Measurements from ENCODE around the gene BARHL1. TPM values are rescaled to one million over a fixed set of nuclear protein-coding genes. Genes with fewer than 3 reads are reported as not detected.

Gene BARHL1
- total and polyA plus RNA-seq, 2 of the 13 experiments (the other 11 are each of a cell fraction or from before 2014, with no cell fraction given) = not detected

DNA sequence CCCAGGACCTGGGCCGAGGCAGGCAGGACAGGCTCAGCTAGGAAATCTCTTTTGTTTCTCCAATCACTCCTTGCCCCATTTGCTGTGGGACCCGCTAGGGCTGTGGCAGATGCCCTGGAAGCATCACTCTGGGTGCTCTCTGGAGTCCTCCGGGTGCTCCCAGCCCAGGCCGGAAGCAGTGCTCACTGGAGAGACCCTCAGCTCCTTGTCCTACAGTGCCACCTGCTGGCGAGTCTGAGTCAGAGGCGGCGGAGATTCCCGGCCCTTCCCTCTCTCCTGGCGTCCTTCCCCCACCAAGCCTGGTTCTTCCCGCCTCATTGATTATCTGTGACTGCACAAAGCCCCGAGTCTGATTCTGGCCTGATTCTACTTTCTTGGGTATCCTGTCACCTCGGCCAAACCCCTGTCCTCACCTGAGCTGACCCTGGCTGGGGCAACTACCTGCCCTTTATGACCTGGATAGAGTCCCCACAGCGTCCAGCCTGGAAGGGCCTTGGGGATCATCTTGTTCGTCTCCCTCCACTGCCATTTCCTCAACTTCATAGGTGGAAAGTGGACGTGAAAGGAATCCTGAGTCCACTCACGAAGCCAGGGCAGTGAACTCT, 7.3 kb upstream of the BARHL1 start (continued):
- TF ChIP-seq ZNF432 (CRISPR knock-in tag; IDR thresholded peaks at IDR 0.05; ENCODE audit: borderline replicate concordance) = no peak
- TF ChIP-seq, protein P1, sequence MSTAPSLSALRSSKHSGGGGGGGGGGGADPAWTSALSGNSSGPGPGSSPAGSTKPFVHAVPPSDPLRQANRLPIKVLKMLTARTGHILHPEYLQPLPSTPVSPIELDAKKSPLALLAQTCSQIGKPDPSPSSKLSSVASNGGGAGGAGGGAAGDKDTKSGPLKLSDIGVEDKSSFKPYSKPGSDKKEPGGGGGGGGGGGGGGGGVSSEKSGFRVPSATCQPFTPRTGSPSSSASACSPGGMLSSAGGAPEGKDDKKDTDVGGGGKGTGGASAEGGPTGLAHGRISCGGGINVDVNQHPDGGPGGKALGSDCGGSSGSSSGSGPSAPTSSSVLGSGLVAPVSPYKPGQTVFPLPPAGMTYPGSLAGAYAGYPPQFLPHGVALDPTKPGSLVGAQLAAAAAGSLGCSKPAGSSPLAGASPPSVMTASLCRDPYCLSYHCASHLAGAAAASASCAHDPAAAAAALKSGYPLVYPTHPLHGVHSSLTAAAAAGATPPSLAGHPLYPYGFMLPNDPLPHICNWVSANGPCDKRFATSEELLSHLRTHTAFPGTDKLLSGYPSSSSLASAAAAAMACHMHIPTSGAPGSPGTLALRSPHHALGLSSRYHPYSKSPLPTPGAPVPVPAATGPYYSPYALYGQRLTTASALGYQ (CRISPR knock-in tag; IDR thresholded peaks at IDR 0.05) = no peak
- peak; percentile 86 for TF ChIP-seq GABPB1 (CRISPR knock-in tag; IDR thresholded peaks at IDR 0.05)
- TF ChIP-seq, protein P2, sequence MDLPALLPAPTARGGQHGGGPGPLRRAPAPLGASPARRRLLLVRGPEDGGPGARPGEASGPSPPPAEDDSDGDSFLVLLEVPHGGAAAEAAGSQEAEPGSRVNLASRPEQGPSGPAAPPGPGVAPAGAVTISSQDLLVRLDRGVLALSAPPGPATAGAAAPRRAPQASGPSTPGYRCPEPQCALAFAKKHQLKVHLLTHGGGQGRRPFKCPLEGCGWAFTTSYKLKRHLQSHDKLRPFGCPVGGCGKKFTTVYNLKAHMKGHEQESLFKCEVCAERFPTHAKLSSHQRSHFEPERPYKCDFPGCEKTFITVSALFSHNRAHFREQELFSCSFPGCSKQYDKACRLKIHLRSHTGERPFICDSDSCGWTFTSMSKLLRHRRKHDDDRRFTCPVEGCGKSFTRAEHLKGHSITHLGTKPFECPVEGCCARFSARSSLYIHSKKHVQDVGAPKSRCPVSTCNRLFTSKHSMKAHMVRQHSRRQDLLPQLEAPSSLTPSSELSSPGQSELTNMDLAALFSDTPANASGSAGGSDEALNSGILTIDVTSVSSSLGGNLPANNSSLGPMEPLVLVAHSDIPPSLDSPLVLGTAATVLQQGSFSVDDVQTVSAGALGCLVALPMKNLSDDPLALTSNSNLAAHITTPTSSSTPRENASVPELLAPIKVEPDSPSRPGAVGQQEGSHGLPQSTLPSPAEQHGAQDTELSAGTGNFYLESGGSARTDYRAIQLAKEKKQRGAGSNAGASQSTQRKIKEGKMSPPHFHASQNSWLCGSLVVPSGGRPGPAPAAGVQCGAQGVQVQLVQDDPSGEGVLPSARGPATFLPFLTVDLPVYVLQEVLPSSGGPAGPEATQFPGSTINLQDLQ (CRISPR knock-in tag; IDR thresholded peaks at IDR 0.05) = no peak
- TF ChIP-seq ZNF180 (CRISPR knock-in tag; IDR thresholded peaks at IDR 0.05; ENCODE audit: borderline replicate concordance, low read depth) = no peak
- TF ChIP-seq SALL1 (CRISPR knock-in tag; IDR thresholded peaks at IDR 0.05) = no peak
- no peak for TF ChIP-seq CEBPB (IDR thresholded peaks at IDR 0.05; ENCODE audit: borderline replicate concordance, low read depth, low read length)
- no peak for TF ChIP-seq ZNF460 (CRISPR knock-in tag; IDR thresholded peaks at IDR 0.05; ENCODE audit: borderline replicate concordance)
- TF ChIP-seq, protein P3, sequence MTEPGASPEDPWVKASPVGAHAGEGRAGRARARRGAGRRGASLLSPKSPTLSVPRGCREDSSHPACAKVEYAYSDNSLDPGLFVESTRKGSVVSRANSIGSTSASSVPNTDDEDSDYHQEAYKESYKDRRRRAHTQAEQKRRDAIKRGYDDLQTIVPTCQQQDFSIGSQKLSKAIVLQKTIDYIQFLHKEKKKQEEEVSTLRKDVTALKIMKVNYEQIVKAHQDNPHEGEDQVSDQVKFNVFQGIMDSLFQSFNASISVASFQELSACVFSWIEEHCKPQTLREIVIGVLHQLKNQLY (CRISPR knock-in tag; IDR thresholded peaks at IDR 0.05) = no peak
- no peak for TF ChIP-seq SOX6 (IDR thresholded peaks at IDR 0.05)
- TF ChIP-seq SOX6 (CRISPR knock-in tag; IDR thresholded peaks at IDR 0.05) = no peak
- TF ChIP-seq IRF2 (CRISPR knock-in tag; IDR thresholded peaks at IDR 0.05) = no peak
- TF ChIP-seq, protein P4, sequence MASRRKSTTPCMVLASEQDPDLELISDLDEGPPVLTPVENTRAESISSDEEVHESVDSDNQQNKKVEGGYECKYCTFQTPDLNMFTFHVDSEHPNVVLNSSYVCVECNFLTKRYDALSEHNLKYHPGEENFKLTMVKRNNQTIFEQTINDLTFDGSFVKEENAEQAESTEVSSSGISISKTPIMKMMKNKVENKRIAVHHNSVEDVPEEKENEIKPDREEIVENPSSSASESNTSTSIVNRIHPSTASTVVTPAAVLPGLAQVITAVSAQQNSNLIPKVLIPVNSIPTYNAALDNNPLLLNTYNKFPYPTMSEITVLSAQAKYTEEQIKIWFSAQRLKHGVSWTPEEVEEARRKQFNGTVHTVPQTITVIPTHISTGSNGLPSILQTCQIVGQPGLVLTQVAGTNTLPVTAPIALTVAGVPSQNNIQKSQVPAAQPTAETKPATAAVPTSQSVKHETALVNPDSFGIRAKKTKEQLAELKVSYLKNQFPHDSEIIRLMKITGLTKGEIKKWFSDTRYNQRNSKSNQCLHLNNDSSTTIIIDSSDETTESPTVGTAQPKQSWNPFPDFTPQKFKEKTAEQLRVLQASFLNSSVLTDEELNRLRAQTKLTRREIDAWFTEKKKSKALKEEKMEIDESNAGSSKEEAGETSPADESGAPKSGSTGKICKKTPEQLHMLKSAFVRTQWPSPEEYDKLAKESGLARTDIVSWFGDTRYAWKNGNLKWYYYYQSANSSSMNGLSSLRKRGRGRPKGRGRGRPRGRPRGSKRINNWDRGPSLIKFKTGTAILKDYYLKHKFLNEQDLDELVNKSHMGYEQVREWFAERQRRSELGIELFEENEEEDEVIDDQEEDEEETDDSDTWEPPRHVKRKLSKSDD (CRISPR knock-in tag; IDR thresholded peaks at IDR 0.05; ENCODE audit: low read depth) = no peak
- TF ChIP-seq ZFY (CRISPR knock-in tag; IDR thresholded peaks at IDR 0.05) = peak; percentile 25; the same call in 1 of the 2 replicates
- TF ChIP-seq FOSL2 (CRISPR knock-in tag; IDR thresholded peaks at IDR 0.05) = peak; percentile 40; the same call in 1 of the 2 replicates
- 0 out of 2 replicates have a peak, but pooled peaks have one; percentile 26 for TF ChIP-seq ATF7-NPFF (CRISPR knock-in tag; IDR thresholded peaks at IDR 0.05; ENCODE audit: low read depth)
- TF ChIP-seq, protein P5, sequence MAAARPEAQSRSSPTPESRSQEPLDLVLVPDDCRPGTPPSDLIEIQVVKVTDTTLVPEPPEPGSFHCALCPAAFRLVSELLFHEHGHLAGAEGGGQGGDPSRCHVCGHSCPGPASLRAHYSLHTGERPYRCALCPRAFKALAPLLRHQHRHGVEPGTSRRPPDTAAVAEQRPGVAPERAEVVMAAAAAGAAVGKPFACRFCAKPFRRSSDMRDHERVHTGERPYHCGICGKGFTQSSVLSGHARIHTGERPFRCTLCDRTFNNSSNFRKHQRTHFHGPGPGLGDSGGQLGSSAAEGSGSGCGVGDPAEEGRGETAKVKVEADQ (CRISPR knock-in tag; IDR thresholded peaks at IDR 0.05; ENCODE audit: borderline replicate concordance) = no peak
- TF ChIP-seq RORA (CRISPR knock-in tag; IDR thresholded peaks at IDR 0.05) = no peak
- TF ChIP-seq, protein P6, sequence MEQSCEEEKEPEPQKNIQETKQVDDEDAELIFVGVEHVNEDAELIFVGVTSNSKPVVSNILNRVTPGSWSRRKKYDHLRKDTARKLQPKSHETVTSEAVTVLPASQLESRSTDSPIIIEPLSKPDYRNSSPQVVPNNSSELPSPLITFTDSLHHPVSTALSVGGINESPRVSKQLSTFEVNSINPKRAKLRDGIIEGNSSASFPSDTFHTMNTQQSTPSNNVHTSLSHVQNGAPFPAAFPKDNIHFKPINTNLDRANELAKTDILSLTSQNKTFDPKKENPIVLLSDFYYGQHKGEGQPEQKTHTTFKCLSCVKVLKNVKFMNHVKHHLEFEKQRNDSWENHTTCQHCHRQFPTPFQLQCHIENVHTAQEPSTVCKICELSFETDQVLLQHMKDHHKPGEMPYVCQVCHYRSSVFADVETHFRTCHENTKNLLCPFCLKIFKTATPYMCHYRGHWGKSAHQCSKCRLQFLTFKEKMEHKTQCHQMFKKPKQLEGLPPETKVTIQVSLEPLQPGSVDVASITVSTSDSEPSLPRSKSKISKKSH (CRISPR knock-in tag; IDR thresholded peaks at IDR 0.05; ENCODE audit: borderline replicate concordance) = no peak

Measured in HepG2 (cell line).